GDM1 (cell line): ENCODE measurements around the gene PDCL3.

Experiments
- DNase-seq: peaks from one replicate; lab custom pipeline; 2025; lab: John Stamatoyannopoulos, UW

The PDCL3 gene

GRCh38 chr2:100611079-100612029 is 48.6 kb downstream of the PDCL3 start:
- DNase-seq = no peak

- DNase-seq = no peak
These were observed 49.7 kb downstream of the PDCL3 start for GRCh38 chr2:100612388-100613000.

- no peak for DNase-seq
These were observed 50.9 kb downstream of the PDCL3 start for GRCh38 chr2:100613719-100614118.

- DNase-seq = no peak
These were observed 51.7 kb downstream of the PDCL3 start for GRCh38 chr2:100614455-100615000.

- DNase-seq = no peak
These were observed 52.7 kb downstream of the PDCL3 start for GRCh38 chr2:100615471-100615870.

GRCh38 chr2:100615886-100616285 is 53.1 kb downstream of the PDCL3 start:
- DNase-seq = no peak

- no peak for DNase-seq
These were observed 54.1 kb downstream of the PDCL3 start for GRCh38 chr2:100616841-100617390.

- no peak for DNase-seq
These were observed 57.2 kb downstream of the PDCL3 start for GRCh38 chr2:100619951-100620350.

- no peak for DNase-seq
These were observed 57.7 kb downstream of the PDCL3 start for GRCh38 chr2:100620481-100620880.

- DNase-seq = no peak
These were observed 58.7 kb downstream of the PDCL3 start for GRCh38 chr2:100621371-100621951.

GRCh38 chr2:100623033-100623715 is 60.4 kb downstream of the PDCL3 start:
- no peak for DNase-seq

GRCh38 chr2:100623930-100624329 is 61.1 kb downstream of the PDCL3 start:
- DNase-seq = no peak

GRCh38 chr2:100624536-100624935 is 61.7 kb downstream of the PDCL3 start:
- DNase-seq = no peak

- no peak for DNase-seq
These were observed 62.9 kb downstream of the PDCL3 start for GRCh38 chr2:100625717-100626116.
